GM12878 (cell line): ENCODE results near the gene PHAF1. TPM values are rescaled to one million over a fixed set of nuclear protein-coding genes. Genes with fewer than 3 reads are reported as not detected.

Experiments
- ATAC-seq: fragments of 200-7000 bp; cut with Tn5 transposase; 3 replicates; pipeline ENCODE4 v1.9.1; 2020; ENCODE audit warnings: mild to moderate bottlenecking, moderate library complexity
- BruUV-seq: library from RNA; stranded (reverse); fragments of 400-500 nt; replicated peaks from 2 replicates; lab custom pipeline; 2021; lab: Mats Ljungman, UMichigan
- CTCF ChIA-PET: fragments of 300-600 bp; sonication (Branson Sonifier 250); formaldehyde crosslinking; extraction: SDS; loops from one replicate; lab custom pipeline; 2021; ENCODE audit warnings: inconsistent platforms; lab: Yijun Ruan, JAX
- POLR2A ChIA-PET: fragments of 350-600 bp; formaldehyde crosslinking; extraction: SDS; loops from one replicate; lab custom pipeline; 2021; ENCODE audit warnings: inconsistent platforms; lab: Charles Lee
- RAD21 ChIA-PET: fragments of 300-600 bp; sonication (Branson Sonifier 250); formaldehyde crosslinking; loops from one replicate; lab custom pipeline; 2023; ENCODE audit warnings: antibody characterized with exemption; ENCODE audit not compliant: unreplicated experiment; lab: Charles Lee
- SMC1A ChIA-PET: fragments of 300-600 bp; sonication (Branson Sonifier 250); formaldehyde crosslinking; loops from one replicate; lab custom pipeline; 2023; ENCODE audit not compliant: unreplicated experiment, uncharacterized antibody; lab: Charles Lee
- DNase-seq: peaks from one replicate; pipeline ENCODE4 v3.0.0-alpha.2; 2011; ENCODE audit warnings: low read depth, low spot score
- FAIRE-seq: peaks from 3 replicates; lab custom pipeline; 2011; peaks lifted over from hg19 to GRCh38; lab: Jason Lieb, UNC
- H2AFZ ChIP-seq: 2 replicates; pipeline ENCODE4 v1.6.0; 2011; ENCODE audit warnings: low read depth, low read length, control low read depth; ENCODE audit not compliant: control insufficient read depth
- H3K27ac ChIP-seq: 2 replicates; pipeline ENCODE4 v1.5.1; 2011; ENCODE audit warnings: control low read depth; ENCODE audit not compliant: control insufficient read depth, insufficient read depth
- H3K27me3 ChIP-seq, 2 experiments: replicated peaks in 1 of 2; 2 replicates each; pipeline versions ENCODE4 v1.6.0 to v1.6.1; 2011; ENCODE audit warnings: low read length in 1 of 2; ENCODE audit not compliant: control insufficient read depth in 2 of 2, insufficient read depth in 2 of 2
- H3K36me3 ChIP-seq, 2 experiments: 2 replicates each; pipeline ENCODE4 v1.5.1; 2011; ENCODE audit warnings: low read length in 1 of 2; ENCODE audit not compliant: control insufficient read depth in 2 of 2, insufficient read depth in 2 of 2
- H3K4me1 ChIP-seq: 2 replicates; pipeline ENCODE4 v1.6.1; 2011; ENCODE audit warnings: mild to moderate bottlenecking, low read length, moderate library complexity, mixed read lengths; ENCODE audit not compliant: control insufficient read depth, insufficient read depth
- H3K4me2 ChIP-seq: 2 replicates; pipeline ENCODE4 v1.6.0; 2011; ENCODE audit warnings: control low read depth; ENCODE audit not compliant: control insufficient read depth, insufficient read depth
- H3K4me3 ChIP-seq: fragments of 200-600 bp; sonication (generic); 2 replicates; pipeline ENCODE4 v1.5.1; 2016
- H3K79me2 ChIP-seq: 2 replicates; pipeline ENCODE4 v1.6.0; 2011; ENCODE audit warnings: low read length; ENCODE audit not compliant: control insufficient read depth, insufficient read depth
- H3K9ac ChIP-seq: 2 replicates; pipeline ENCODE4 v1.8.0; 2011; ENCODE audit warnings: low read length, control low read depth, mixed read lengths; ENCODE audit not compliant: control insufficient read depth, insufficient read depth
- H3K9me3 ChIP-seq: replicated peaks from 3 replicates; pipeline ENCODE4 v1.5.1; 2011; ENCODE audit warnings: mild to moderate bottlenecking, low read length; ENCODE audit not compliant: control insufficient read depth, insufficient read depth
- H4K20me1 ChIP-seq: 2 replicates; pipeline ENCODE4 v1.6.0; 2011; ENCODE audit not compliant: control insufficient read depth, insufficient read depth
- BCL11A ChIP-seq: IDR thresholded peaks from 2 replicates; pipeline ENCODE4 v1.6.1; 2011; ENCODE audit warnings: low read depth, low read length
- HDAC2 ChIP-seq: fragments of 200-600 bp; sonication (generic); IDR thresholded peaks from 2 replicates; pipeline ENCODE4 v1.6.1; 2017
- ZSCAN29 ChIP-seq: fragments of 450-650 bp; IDR thresholded peaks from 2 replicates; pipeline ENCODE4 v1.6.1; 2017; ENCODE audit warnings: mild to moderate bottlenecking, moderate library complexity
- WGBS: methylation state at CpG from one replicate; pipeline ENCODE4 v1.1.6; 2016; ENCODE audit warnings: low lambda C conversion rate; ENCODE audit not compliant: insufficient replicate concordance, insufficient coverage; ENCODE audit errors: missing lambda C conversion rate; 5-methylcytosine and 5-hydroxymethylcytosine counted together
- in situ Hi-C: fragments of 300-500 bp; cut with MboI; formaldehyde crosslinking; loops from 9 replicates; pipeline ENCODE4 v1.14.3; 2018; ENCODE audit warnings: mixed read lengths
- intact Hi-C: fragments of 100-400 bp; cut with micrococcal nuclease; formaldehyde crosslinking; loops from one replicate; pipeline ENCODE4 v1.14.2; 2022; ENCODE audit not compliant: unreplicated experiment
- polyA plus RNA-seq, 11 experiments: library from polyadenylated mRNA; depleted of rRNA in 4 of 11; unstranded in 6 of 11; stranded (reverse) in 5 of 11; fragments of >200 nt; fragmentation: Nextera tagmentation in 4 of 11; fragmentation: Illumina TruSeq in 1 of 11; extraction: Ambion mirVana in 4 of 11; extraction: Trizol in 1 of 11; gene quantifications; 1 replicate in 1 of 11; 2 replicates in 10 of 11; pipeline versions ENCODE4 v1.2.1 to v1.2.3, GENCODE V29; 2011 to 2016; ENCODE audit warnings: inconsistent platforms in 2 of 11, missing spikeins in 2 of 11, low read depth in 1 of 11
- total RNA-seq, 4 experiments: library from RNA; depleted of rRNA in 3 of 4; stranded (reverse); fragments of >200 nt in 3 of 4; fragmentation: Illumina TruSeq in 1 of 4; extraction: Trizol in 1 of 4; gene quantifications; 2 replicates each; pipeline versions ENCODE4 v1.2.1 to v1.2.3, GENCODE V29; 2013 to 2021
- TF ChIP-seq, protein P1 (sequence below): fragments of 450-650 bp; IDR thresholded peaks from 2 replicates; pipeline ENCODE4 v1.6.1; 2017; ENCODE audit warnings: low read depth, mild to moderate bottlenecking, moderate library complexity
- TF ChIP-seq, protein P2 (sequence below): fragments of 150-350 bp; IDR thresholded peaks from 2 replicates; pipeline ENCODE4 v1.6.1; 2016; ENCODE audit warnings: low read depth, low read length
- TF ChIP-seq, protein P3 (sequence below): IDR thresholded peaks from 2 replicates; pipeline ENCODE4 v1.6.1; 2012; ENCODE audit warnings: improper control_type of control experiment, low read depth, low read length; ENCODE audit not compliant: insufficient replicate concordance
- TF ChIP-seq, protein P4 (sequence below), 3 experiments: IDR thresholded peaks in 2 of 3; conservative IDR thresholded peaks in 1 of 3; 2 replicates each; pipeline ENCODE4 v1.5.1; 2011; ENCODE audit warnings: low read depth in 3 of 3, low read length in 3 of 3, mild to moderate bottlenecking in 3 of 3, control low read depth in 2 of 3, moderate library complexity in 2 of 3, inconsistent platforms in 1 of 3, mixed read lengths in 1 of 3; ENCODE audit not compliant: control insufficient read depth in 2 of 3, insufficient read depth in 1 of 3; ENCODE audit errors: extremely low read depth in 1 of 3
- TF ChIP-seq, protein P5 (sequence below): fragments of 450-650 bp; IDR thresholded peaks from 2 replicates; pipeline ENCODE4 v1.6.1; 2017; ENCODE audit warnings: mild to moderate bottlenecking

Gene PHAF1
- total and polyA plus RNA-seq, 10 of the 15 experiments (the other 5 are each of a cell fraction or from before 2014, with no cell fraction given): 4.5 to 20.9 (median 14.9) TPM

DNA sequence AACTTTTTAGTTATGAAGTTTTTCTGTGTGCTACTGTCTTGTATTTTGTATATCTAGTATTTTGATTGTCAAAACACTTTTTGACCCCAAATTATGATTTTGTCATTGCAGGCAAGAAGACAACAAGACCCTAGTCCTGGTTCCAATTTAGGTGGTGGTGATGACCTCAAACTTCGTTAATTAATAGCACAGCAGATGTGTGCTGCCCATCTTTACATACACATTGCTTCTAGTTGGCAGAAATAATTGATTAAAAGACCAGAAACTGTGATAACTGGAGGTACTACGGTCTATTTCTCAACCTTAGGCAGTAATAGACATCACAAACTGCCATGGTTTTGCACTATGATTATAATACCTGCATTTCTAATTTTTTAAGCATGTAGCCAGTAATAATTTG is 11.1 kb upstream of the PHAF1 start:
- SMC1A ChIA-PET: interaction anchor here (0.7 to 4.0 kb wide), 7 partner anchors 11 to 94 kb away, joined by 3 to 57 read pairs (median 3); partner anchors contain the start of gene PHAF1
- Histone ChIP-seq H3K79me2 (no peaks in the 10 kb centered on the region), H4K20me1 (no peaks in the 10 kb centered on the region), H3K27me3 (no peaks in the 10 kb centered on the region), H3K9ac (no peak overlapping the region), H3K4me2 (no peak overlapping the region), H3K4me3 (no peak overlapping the region), H2AFZ (no peak overlapping the region), H3K4me1 (no peaks in the 10 kb centered on the region), H3K9me3 (no peaks in the 10 kb centered on the region), H3K36me3 (peaks cover 0 to 5% of the 10 kb centered on the region in 2 experiments; a peak in 2 of 4 replicates), H3K27ac (no peak overlapping the region)
- intact Hi-C loops: no loop called here
- POLR2A ChIA-PET: no interaction called here
- CTCF ChIA-PET: interaction anchor here (0.7 to 8.6 kb wide), 8 partner anchors 13 to 138 kb away, joined by 3 to 205 read pairs (median 4); partner anchors contain the start of genes B3GNT9, CES3, FBXL8 and TRADD
- no peak for FAIRE-seq
- no peak for DNase-seq
- 98% methylated on average over 2 of the region's 2 CpGs for WGBS
- ATAC-seq: no peak
- no TSS peak for BruUV-seq
- RAD21 ChIA-PET: interaction anchor here (1.2 to 6.5 kb wide), 3 partner anchors 16 to 80 kb away, joined by 3 to 85 read pairs (median 4); no protein-coding TSS in a partner anchor
- in situ Hi-C loops: no loop called here
- TF ChIP-seq, protein P1, sequence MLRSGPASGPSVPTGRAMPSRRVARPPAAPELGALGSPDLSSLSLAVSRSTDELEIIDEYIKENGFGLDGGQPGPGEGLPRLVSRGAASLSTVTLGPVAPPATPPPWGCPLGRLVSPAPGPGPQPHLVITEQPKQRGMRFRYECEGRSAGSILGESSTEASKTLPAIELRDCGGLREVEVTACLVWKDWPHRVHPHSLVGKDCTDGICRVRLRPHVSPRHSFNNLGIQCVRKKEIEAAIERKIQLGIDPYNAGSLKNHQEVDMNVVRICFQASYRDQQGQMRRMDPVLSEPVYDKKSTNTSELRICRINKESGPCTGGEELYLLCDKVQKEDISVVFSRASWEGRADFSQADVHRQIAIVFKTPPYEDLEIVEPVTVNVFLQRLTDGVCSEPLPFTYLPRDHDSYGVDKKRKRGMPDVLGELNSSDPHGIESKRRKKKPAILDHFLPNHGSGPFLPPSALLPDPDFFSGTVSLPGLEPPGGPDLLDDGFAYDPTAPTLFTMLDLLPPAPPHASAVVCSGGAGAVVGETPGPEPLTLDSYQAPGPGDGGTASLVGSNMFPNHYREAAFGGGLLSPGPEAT: no peak
- TF ChIP-seq, protein P2, sequence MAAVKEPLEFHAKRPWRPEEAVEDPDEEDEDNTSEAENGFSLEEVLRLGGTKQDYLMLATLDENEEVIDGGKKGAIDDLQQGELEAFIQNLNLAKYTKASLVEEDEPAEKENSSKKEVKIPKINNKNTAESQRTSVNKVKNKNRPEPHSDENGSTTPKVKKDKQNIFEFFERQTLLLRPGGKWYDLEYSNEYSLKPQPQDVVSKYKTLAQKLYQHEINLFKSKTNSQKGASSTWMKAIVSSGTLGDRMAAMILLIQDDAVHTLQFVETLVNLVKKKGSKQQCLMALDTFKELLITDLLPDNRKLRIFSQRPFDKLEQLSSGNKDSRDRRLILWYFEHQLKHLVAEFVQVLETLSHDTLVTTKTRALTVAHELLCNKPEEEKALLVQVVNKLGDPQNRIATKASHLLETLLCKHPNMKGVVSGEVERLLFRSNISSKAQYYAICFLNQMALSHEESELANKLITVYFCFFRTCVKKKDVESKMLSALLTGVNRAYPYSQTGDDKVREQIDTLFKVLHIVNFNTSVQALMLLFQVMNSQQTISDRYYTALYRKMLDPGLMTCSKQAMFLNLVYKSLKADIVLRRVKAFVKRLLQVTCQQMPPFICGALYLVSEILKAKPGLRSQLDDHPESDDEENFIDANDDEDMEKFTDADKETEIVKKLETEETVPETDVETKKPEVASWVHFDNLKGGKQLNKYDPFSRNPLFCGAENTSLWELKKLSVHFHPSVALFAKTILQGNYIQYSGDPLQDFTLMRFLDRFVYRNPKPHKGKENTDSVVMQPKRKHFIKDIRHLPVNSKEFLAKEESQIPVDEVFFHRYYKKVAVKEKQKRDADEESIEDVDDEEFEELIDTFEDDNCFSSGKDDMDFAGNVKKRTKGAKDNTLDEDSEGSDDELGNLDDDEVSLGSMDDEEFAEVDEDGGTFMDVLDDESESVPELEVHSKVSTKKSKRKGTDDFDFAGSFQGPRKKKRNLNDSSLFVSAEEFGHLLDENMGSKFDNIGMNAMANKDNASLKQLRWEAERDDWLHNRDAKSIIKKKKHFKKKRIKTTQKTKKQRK: no peak
- TF ChIP-seq ZSCAN29 (no peak), BCL11A (no peak), HDAC2 (no peak)
- TF ChIP-seq, protein P3, sequence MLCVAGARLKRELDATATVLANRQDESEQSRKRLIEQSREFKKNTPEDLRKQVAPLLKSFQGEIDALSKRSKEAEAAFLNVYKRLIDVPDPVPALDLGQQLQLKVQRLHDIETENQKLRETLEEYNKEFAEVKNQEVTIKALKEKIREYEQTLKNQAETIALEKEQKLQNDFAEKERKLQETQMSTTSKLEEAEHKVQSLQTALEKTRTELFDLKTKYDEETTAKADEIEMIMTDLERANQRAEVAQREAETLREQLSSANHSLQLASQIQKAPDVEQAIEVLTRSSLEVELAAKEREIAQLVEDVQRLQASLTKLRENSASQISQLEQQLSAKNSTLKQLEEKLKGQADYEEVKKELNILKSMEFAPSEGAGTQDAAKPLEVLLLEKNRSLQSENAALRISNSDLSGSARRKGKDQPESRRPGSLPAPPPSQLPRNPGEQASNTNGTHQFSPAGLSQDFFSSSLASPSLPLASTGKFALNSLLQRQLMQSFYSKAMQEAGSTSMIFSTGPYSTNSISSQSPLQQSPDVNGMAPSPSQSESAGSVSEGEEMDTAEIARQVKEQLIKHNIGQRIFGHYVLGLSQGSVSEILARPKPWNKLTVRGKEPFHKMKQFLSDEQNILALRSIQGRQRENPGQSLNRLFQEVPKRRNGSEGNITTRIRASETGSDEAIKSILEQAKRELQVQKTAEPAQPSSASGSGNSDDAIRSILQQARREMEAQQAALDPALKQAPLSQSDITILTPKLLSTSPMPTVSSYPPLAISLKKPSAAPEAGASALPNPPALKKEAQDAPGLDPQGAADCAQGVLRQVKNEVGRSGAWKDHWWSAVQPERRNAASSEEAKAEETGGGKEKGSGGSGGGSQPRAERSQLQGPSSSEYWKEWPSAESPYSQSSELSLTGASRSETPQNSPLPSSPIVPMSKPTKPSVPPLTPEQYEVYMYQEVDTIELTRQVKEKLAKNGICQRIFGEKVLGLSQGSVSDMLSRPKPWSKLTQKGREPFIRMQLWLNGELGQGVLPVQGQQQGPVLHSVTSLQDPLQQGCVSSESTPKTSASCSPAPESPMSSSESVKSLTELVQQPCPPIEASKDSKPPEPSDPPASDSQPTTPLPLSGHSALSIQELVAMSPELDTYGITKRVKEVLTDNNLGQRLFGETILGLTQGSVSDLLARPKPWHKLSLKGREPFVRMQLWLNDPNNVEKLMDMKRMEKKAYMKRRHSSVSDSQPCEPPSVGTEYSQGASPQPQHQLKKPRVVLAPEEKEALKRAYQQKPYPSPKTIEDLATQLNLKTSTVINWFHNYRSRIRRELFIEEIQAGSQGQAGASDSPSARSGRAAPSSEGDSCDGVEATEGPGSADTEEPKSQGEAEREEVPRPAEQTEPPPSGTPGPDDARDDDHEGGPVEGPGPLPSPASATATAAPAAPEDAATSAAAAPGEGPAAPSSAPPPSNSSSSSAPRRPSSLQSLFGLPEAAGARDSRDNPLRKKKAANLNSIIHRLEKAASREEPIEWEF: no peak
- TF ChIP-seq, protein P4, sequence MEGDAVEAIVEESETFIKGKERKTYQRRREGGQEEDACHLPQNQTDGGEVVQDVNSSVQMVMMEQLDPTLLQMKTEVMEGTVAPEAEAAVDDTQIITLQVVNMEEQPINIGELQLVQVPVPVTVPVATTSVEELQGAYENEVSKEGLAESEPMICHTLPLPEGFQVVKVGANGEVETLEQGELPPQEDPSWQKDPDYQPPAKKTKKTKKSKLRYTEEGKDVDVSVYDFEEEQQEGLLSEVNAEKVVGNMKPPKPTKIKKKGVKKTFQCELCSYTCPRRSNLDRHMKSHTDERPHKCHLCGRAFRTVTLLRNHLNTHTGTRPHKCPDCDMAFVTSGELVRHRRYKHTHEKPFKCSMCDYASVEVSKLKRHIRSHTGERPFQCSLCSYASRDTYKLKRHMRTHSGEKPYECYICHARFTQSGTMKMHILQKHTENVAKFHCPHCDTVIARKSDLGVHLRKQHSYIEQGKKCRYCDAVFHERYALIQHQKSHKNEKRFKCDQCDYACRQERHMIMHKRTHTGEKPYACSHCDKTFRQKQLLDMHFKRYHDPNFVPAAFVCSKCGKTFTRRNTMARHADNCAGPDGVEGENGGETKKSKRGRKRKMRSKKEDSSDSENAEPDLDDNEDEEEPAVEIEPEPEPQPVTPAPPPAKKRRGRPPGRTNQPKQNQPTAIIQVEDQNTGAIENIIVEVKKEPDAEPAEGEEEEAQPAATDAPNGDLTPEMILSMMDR (IDR thresholded peaks at IDR 0.05 in 2 of 3, conservative IDR thresholded peaks at IDR 0.05 in 1 of 3; ENCODE audit: control insufficient read depth in 2 of 3, extremely low read depth in 1 of 3, insufficient read depth in 1 of 3, low read depth in 3 of 3, low read length in 3 of 3): no peak
- TF ChIP-seq, protein P5, sequence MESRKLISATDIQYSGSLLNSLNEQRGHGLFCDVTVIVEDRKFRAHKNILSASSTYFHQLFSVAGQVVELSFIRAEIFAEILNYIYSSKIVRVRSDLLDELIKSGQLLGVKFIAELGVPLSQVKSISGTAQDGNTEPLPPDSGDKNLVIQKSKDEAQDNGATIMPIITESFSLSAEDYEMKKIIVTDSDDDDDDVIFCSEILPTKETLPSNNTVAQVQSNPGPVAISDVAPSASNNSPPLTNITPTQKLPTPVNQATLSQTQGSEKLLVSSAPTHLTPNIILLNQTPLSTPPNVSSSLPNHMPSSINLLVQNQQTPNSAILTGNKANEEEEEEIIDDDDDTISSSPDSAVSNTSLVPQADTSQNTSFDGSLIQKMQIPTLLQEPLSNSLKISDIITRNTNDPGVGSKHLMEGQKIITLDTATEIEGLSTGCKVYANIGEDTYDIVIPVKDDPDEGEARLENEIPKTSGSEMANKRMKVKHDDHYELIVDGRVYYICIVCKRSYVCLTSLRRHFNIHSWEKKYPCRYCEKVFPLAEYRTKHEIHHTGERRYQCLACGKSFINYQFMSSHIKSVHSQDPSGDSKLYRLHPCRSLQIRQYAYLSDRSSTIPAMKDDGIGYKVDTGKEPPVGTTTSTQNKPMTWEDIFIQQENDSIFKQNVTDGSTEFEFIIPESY: no peak
